Right cardiac atrium (tissue), 5 donors: ENCODE measurements around the gene C8A. TPM values are rescaled to one million over a fixed set of nuclear protein-coding genes. Genes with fewer than 3 reads are reported as not detected.

Source experiments
- ATAC-seq, 2 donors: fragments of 200-7000 bp; cut with Tn5 transposase; one replicate each; pipeline versions ENCODE4 v1.8.0 to v1.9.1; 2020; ENCODE audit warnings: moderate library complexity in 2 of 2, mild to moderate bottlenecking in 1 of 2
- DNase-seq, 3 donors: peaks; one replicate each; pipeline ENCODE4 v3.0.0-alpha.2; 2020
- H3K27ac ChIP-seq: one replicate; pipeline ENCODE4 v1.5.1; 2013; ENCODE audit warnings: mild to moderate bottlenecking, low read length, control low read depth, moderate library complexity
- H3K27me3 ChIP-seq: one replicate; pipeline ENCODE4 v1.6.1; 2013; ENCODE audit not compliant: control insufficient read depth, insufficient read depth
- H3K4me1 ChIP-seq: one replicate; pipeline ENCODE4 v1.6.1; 2013; ENCODE audit warnings: low read length; ENCODE audit not compliant: control insufficient read depth, insufficient read depth
- H3K4me3 ChIP-seq: one replicate; pipeline ENCODE4 v1.5.1; 2013; ENCODE audit warnings: low read length, control low read depth
- H3K9me3 ChIP-seq: one replicate; pipeline ENCODE4 v1.6.1; 2013; ENCODE audit warnings: low read length; ENCODE audit not compliant: control insufficient read depth
- WGBS: extraction: QIAGEN DNeasy Blood & Tissue Kit; methylation state at CpG from one replicate; pipeline ENCODE4 v1.1.7; 2013; 5-methylcytosine and 5-hydroxymethylcytosine counted together
- intact Hi-C, 4 donors: fragments of 100-400 bp; cut with DNase I; formaldehyde crosslinking; loops; one replicate each; pipeline versions ENCODE4 v1.11.0 to v1.14.0; 2022 to 2023
- polyA plus RNA-seq: library from polyadenylated mRNA; stranded (reverse); fragments of 200-250 nt; gene quantifications from one replicate; pipeline ENCODE4 v1.2.3, GENCODE V29; 2013
- total RNA-seq, 4 donors: library from RNA; stranded (reverse); fragmentation: NEBNext Ultra II Directional; extraction: Animal tissue kit (Norgen Biotek cat#: 25700); gene quantifications; one replicate each; pipeline ENCODE4 v1.2.1, GENCODE V29; 2021
- donor health status: healthy with polysubstance abuse.
- donor health status: DM: no; HTN: yes; CAD: no.
- donor health status: DM: no; HTN: no; CAD: no.
- donor health status: DM: no; HTN: yes; CAD: no; lungs with severe emphysema.
- donor health status: DM: yes; HTN: yes; CAD: no.

Gene C8A
- total and polyA plus RNA-seq, 5 donors: not detected

DNA sequence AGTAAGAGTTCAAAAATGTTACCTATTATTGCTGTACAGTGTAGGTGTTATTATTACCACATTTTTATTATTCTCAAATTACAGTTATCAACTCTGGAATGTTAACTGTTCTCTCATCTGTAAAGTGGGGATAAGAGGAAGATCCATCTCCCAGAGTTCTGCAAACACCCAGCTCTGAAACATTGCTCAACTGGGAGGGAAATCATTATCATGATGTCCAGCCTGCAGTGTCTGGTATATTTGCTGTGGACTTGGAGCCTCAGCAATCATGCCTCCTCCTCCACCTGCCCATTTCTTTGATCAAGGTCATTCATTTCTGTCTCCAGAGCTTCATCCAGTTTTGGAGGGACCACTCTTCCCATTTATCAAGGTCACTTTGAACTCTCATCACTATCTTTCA is 39.4 kb downstream of the C8A start:
- peaks cover 3% of the 10 kb centered on the region for H3K4me1 ChIP-seq
- H3K4me3 ChIP-seq: no peak overlapping the region
- no peak overlapping the region for H3K27ac ChIP-seq
- DNase-seq: no peak
- no peaks in the 10 kb centered on the region for H3K9me3 ChIP-seq
- intact Hi-C loops: no loop called here
- H3K27me3 ChIP-seq: no peaks in the 10 kb centered on the region
- ATAC-seq: no peak

DNA sequence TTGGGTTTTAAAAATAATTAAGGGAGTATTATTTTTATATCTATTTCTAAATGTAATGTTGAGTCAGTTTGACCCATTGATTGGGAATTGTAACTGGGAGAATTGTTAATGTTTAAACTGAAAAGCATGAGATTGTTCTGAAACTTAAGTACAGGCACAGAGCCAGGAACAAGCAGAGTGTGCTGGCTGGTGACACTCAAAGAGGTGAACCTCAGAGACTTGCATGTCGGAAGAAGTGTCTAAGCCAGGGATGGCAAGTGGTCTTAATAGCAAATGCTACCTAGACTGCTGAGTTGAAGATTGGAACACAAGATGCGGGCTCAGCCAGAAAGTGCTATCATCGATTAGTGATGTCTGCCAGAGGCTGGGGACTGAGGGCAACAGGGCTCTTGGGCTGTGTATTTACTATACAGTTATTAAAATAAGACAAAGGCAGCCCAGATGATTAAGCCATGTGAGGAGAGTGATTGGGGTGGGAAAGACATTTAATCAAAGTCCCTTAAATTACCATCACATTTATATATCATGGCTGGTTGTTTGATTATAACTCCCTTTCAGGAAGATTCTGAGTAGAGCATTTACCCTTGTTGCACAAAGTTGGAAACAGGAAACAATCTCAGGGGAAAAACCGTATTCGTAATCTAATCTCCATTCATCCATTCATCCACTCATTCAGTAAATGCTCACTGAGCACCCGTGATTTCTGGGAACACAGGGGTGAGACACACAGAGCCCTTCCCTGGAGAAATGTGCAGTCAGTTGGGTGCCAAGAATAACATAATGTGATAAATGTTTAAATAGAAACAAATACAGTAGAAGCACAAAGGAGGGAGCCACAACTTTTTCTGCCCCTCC is 42.8 kb downstream of the C8A start:
- ATAC-seq (peak; percentile 55 to 59), DNase-seq (no peak)
- intact Hi-C loops: no loop called here
- Histone ChIP-seq H3K9me3 (no peaks in the 10 kb centered on the region), H3K27me3 (no peaks in the 10 kb centered on the region), H3K4me1 (peaks cover 3% of the 10 kb centered on the region), H3K4me3 (no peak overlapping the region), H3K27ac (no peak overlapping the region)
- WGBS: 41% methylated on average over 6 of the region's 6 CpGs

DNA sequence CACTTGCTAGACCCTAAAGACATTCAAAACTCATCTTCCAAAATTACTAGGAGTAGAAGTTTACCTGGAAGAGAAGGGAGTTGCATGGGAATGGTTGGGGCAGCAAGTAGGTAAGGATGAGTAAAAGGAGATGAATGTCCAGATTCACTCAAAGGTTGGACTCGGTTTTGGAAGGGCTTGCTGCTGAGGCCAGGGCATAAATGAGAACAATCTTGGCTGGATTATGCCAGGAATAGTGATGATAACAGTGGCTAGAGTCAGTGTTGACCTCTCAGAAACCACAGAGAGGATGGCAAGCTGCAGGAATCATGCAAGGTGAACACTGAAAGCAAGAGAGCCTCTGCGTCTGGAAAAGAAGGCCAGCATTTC is 43.4 kb downstream of the C8A start:
- Histone ChIP-seq H3K9me3 (no peaks in the 10 kb centered on the region), H3K27me3 (no peaks in the 10 kb centered on the region), H3K4me3 (no peak overlapping the region), H3K27ac (no peak overlapping the region), H3K4me1 (peaks cover 3% of the 10 kb centered on the region)
- intact Hi-C loops: no loop called here
- WGBS: 75% methylated on average over 2 of the region's 2 CpGs
- ATAC-seq (no peak), DNase-seq (no peak)

GRCh38 chr1:56898879-56899278 is 44.3 kb downstream of the C8A start:
- intact Hi-C loops: no loop called here
- ATAC-seq (no peak), DNase-seq (no peak)
- H3K9me3 ChIP-seq: no peaks in the 10 kb centered on the region
- no peak overlapping the region for H3K4me3 ChIP-seq
- peaks cover 3% of the 10 kb centered on the region for H3K4me1 ChIP-seq
- H3K27ac ChIP-seq: no peak overlapping the region
- WGBS: 66% methylated on average over 2 of the region's 2 CpGs
- H3K27me3 ChIP-seq: no peaks in the 10 kb centered on the region

DNA sequence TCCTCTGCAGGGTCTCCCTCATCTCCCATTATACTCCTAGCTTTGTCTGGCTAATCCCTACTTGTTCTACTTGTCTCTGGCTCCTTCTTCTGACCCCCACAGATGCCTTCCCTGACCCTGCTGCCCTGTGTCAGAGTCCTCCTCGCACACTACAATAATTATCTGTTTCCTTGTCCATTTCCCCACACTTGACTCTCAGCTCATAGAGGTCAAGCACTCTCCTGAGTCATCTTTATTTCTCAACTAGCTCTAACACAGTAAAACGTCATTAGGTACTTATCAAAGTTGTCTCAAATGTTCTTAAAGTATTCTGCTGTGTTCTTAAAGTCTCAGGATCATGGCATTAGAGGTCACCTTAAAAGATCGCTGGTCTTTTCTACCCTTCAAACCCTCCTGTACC is 47.1 kb downstream of the C8A start:
- ATAC-seq: peak in 1 of 2 donors; percentile 34
- no peak for DNase-seq
- peaks cover 3% of the 10 kb centered on the region for H3K4me1 ChIP-seq
- no peaks in the 10 kb centered on the region for H3K9me3 ChIP-seq
- intact Hi-C loops: no loop called here
- WGBS: 34% methylated on average over 3 of the region's 3 CpGs
- H3K27ac ChIP-seq: no peak overlapping the region
- H3K27me3 ChIP-seq: no peaks in the 10 kb centered on the region
- H3K4me3 ChIP-seq: no peak overlapping the region

DNA sequence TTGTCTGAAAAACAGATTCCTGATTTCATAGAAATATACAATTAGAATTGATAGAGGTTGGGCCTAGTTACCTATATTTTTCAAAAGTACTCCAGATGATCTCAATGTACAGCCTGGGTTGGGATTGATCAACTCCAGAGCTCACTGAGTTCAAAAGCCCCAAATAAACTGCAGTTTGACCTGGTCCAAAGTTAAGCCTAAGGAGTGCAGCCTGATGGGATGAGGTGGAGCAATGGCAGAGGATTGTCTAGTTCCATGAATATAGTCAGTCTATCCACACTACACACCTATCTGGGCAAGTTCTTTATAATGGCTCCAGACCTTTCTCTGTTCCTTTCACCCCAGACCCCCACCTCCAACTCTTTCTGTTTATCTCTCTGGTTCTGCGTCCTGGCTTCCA is 49.2 kb downstream of the C8A start:
- H3K27ac ChIP-seq: no peak overlapping the region
- DNase-seq (no peak), ATAC-seq (no peak)
- H3K27me3 ChIP-seq: no peaks in the 10 kb centered on the region
- intact Hi-C loops: no loop called here
- 86% methylated on average over 1 of the region's 1 CpG for WGBS
- no peak overlapping the region for H3K4me3 ChIP-seq
- H3K4me1 ChIP-seq: no peaks in the 10 kb centered on the region
- H3K9me3 ChIP-seq: no peaks in the 10 kb centered on the region

DNA sequence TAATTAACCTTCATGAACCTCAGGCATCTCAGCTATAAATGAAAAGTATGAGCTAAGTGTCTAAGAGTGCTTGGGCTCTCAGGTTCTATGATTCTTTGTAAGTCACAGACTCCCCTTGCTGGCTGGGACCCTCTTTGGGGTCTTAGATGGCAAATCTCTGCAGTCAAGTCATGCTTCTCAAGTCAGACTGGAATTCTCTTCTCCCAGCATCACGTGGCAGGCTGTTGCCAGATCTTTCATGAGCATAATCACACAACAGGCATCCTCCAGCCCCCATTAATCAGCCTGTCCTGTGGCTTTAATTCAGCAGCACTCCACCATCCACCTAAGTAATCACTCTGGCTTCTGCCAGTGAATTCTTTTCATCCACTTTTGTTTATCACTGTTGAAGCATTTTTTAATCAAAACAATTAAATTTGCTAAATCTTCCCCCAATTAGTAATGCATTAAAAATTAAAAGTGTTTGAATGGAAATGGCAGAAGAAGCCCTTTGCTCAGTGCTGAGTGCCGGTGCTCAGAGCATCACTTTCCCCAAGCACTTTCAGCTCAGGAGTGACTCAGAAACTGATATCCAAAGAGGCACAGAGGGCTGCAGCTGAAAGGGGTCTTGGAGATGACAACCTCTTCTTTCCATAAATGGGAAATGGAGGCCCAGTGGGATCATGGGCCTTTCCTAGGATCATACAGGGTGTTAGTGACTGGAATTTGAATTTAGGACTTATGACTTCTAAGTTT is 50.2 kb downstream of the C8A start:
- no peak overlapping the region for H3K27ac ChIP-seq
- no peaks in the 10 kb centered on the region for H3K4me1 ChIP-seq
- 54% methylated on average over 2 of the region's 2 CpGs for WGBS
- no peak for ATAC-seq
- intact Hi-C loops: no loop called here
- H3K4me3 ChIP-seq: no peak overlapping the region
- DNase-seq: no peak
- H3K27me3 ChIP-seq: no peaks in the 10 kb centered on the region
- H3K9me3 ChIP-seq: no peaks in the 10 kb centered on the region

GRCh38 chr1:56905667-56906066 is 51.1 kb downstream of the C8A start:
- H3K27ac ChIP-seq: no peak overlapping the region
- no peaks in the 10 kb centered on the region for H3K9me3 ChIP-seq
- ATAC-seq: no peak
- no peak for DNase-seq
- intact Hi-C loops: no loop called here
- H3K27me3 ChIP-seq: no peaks in the 10 kb centered on the region
- 86% methylated on average over 3 of the region's 3 CpGs for WGBS
- H3K4me3 ChIP-seq: no peak overlapping the region
- peaks cover 3% of the 10 kb centered on the region for H3K4me1 ChIP-seq

DNA sequence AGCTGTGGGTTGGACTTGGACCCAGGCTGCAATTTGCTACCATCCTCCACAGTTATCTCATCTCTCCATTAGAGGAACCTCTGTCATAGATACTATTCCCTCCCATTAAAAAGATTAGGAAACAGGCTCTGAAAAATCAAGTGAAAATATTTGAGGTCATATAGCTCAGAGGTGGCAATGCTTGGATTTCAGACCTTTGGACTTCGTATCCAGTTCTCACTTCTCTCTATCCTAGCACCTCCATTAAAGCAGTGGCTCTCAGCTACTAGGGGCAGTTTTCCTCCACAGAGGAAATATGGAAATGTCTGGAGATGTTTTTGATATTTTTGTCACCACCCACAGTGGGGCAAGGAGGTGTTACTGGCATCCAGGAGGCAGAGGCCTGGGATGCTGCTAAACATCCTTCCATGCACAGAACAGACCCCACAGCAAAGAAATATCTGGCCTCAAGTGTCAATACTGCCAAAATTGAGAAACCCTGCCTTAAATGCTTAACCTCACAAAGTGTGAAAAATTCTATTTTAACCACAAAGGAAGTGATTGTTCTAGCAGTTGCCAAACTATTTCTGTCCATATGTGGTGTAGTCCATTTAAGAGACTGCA is 54.1 kb downstream of the C8A start:
- Histone ChIP-seq H3K4me1 (peaks cover 3% of the 10 kb centered on the region), H3K4me3 (no peak overlapping the region), H3K27me3 (no peaks in the 10 kb centered on the region), H3K27ac (no peak overlapping the region), H3K9me3 (no peaks in the 10 kb centered on the region)
- intact Hi-C loops: no loop called here
- no peak for DNase-seq
- 75% methylated on average over 1 of the region's 1 CpG for WGBS
- no peak for ATAC-seq

GRCh38 chr1:56910441-56910985 is 55.9 kb downstream of the C8A start:
- intact Hi-C loops: no loop called here
- DNase-seq (no peak), ATAC-seq (peak; percentile 56 to 69)
- Histone ChIP-seq H3K27me3 (no peaks in the 10 kb centered on the region), H3K9me3 (no peaks in the 10 kb centered on the region), H3K4me3 (no peak overlapping the region), H3K4me1 (peaks cover 3% of the 10 kb centered on the region), H3K27ac (no peak overlapping the region)
- 75% methylated on average over 4 of the region's 4 CpGs for WGBS
